HG03520 (cell line): Measurements from ENCODE around the gene COL26A1.
"Not testable (repeated sequence)": the region's sequence is repeated elsewhere in the genome, so short reads cannot be mapped to it uniquely, and the experiment has no call there.

Experiments used
- ATAC-seq: cut with Tn5 transposase; IDR thresholded peaks from one replicate; pipeline ENCODE4 v1.9.1; 2021; ENCODE audit warnings: mild to moderate bottlenecking, moderate library complexity; ENCODE audit not compliant: unreplicated experiment

The COL26A1 gene

DNA sequence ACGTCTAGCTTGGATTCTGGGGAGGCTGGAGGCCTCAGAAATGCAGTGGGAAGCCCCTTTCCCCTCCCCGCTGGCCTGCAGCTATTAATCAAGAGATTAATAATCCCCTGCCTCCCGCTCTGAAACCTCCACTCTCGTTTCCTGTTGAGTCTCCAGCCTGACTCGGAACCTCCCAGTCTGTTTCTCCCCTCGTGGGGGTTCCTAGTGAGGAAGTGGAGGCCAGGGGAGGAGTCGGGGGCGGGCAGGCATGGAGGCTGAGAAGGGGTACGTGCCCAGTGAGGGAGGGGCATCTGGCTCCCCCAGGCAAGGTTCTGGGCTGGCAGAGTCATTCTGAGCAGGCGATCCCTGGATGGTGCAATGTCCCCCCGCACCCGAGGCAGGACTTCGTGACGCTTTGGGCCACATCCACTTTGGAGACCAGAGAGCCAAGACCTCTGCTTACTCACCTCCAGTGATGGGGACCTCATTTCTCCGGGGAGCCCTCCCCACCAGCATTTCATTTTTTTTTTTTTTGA lies 73.6 kb downstream of the COL26A1 start:
- ATAC-seq = no peak

DNA sequence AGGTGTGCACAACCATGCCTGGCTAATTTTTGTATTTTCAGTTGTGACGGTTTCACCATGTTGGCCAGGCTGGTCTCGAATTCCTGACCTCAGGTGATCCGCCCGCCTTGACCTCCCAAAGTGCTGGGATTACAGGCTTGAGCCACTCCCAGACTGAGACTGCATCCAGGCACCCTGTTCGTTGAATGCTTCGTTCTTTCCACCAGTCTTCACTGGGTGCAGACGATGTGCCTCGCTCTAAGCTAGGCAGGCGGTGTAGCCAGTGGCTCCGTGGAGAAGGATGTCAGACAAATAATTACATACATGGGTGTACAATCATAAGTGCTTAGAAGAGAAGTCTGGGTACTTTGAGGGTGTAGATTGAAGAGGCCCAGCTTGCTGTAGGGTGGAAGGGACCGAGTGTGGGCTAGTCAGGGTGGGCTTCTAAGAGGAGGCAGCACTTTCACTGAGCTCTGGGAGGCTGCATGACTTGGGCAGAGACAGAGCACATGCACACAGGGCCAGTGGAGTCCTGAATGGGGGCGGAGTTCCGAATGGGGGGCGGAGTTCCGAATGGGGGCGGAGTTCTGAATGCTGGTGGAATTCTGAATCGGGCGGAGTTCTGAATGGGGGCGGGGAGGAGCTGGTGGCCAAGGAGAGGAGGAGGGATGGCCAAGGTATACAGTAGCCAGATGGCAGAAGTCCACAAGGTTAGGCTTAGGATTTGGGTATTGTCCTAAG lies 74.3 kb downstream of the COL26A1 start:
- no peak for ATAC-seq

DNA sequence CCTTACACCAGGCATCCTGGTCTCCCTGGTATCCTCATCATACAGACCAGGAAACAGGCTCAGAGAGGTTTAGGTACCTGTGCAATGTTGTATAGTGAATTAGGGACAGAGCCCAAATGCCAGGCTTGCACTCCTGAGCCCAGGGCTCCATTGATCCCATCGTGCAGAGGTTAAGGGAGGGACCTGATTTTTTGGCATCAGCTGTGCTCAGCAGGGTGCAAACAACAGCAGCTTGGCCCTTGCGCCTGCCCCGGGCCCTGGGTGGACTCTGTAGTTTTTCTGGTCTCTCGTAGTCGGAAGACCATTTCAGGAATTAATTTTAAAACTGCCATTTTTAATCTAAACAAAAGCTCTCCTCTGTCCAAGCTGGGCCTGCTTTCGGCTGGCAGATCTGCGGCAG lies 79.2 kb downstream of the COL26A1 start:
- ATAC-seq = no peak

DNA sequence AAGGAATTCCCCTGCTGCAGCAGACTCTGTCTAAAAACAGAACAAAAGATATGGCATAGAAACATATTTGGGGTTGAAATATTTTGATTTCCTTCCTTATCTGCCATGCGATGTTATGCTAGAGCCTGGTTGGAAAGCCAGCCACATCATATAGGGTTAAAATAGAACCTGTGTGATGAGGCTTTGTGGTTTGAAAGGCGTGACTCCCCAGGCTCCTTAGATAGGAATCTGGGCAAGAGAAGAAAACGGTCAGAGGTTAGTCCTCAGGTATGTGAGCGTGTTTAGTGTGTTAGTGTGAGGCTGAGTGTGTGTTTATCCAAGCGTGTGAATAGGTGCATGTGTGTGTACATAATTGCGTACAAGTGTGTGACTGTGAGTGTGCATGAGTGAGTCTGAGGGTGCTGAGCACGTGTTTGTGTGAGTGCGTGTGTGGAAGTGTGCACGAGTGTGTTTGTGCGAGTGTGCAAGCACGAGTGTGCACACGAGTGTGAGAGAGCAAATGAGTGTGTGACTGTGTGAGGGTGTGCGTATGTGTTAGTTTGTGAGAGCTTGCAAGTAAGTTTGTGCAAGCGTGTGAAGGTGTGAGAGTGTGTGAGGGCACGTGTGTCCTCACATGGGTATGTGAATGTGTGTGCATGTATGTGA lies 79.9 kb downstream of the COL26A1 start:
- ATAC-seq = no peak

DNA sequence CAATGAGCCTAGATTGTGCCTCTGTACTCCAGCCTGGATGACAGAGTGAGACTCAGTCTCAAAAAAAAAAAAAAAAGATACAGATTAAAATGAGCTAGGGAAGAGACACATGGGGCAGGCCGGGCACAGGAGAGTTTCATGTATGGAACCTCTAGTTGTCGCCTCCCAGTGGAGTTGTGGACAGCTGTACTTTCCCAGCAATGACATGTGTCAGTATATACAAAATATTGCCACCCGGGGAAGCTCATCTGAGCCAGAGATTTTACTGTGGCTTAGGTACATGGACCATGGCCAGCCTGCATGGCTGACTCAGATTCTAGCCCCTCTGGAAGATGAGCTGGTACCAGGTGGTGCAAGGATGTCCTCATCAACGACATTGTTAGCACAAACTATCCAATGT lies 87.4 kb downstream of the COL26A1 start:
- no peak for ATAC-seq

DNA sequence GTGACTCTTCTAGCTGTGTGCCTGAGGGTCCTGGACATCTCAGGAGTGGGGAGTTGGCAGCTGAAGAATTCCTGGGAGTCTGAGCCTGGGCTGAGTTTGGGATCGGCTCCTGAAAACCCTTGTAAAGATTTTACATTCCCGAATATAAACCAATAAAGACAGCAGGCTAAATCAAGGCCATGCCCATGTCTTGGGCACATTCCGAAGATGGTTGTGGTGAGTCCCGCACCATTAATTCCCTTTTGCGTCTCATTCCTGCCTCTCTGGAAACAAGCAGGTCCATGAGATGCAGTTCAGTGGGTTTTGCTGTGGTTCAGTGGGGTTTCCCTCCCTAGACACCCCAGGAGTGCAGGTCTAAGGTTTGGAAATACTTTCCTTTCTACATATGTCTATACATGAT lies 90.9 kb downstream of the COL26A1 start:
- no peak for ATAC-seq

DNA sequence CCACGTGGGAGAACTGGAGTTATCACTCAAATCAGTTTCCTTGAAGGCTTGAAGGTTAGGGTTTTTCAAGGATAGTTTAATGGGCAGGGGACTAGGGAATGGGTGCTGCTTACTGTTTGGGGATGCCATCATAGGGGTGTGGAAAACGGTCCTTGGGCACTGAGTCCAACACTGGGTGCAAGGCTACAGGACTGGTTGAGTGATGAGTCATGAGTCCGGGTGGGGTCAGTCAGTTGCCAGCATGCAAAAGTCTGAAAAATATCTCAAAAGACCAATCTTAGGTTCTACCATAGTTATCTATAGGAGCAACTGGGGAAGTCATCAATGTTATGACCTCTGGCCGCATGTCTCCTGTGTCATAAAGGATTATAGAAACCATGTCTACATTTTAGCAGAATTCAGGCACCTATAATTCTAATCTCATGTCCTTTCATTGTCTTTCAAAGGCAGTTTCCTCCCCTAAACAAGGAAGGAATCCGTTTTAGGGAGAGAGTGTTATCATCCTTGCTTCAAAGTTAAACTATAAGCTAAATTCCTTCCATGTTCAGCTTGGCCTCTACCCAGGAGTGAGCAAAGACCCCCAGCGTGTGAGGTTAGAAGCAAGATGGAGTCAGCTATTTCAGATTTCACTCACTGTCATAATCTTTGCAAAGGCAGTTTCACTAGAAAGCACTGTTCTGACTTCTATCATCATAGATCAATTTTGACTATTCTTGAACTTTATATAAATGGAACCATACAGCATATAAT lies 94.5 kb downstream of the COL26A1 start:
- no peak for ATAC-seq

DNA sequence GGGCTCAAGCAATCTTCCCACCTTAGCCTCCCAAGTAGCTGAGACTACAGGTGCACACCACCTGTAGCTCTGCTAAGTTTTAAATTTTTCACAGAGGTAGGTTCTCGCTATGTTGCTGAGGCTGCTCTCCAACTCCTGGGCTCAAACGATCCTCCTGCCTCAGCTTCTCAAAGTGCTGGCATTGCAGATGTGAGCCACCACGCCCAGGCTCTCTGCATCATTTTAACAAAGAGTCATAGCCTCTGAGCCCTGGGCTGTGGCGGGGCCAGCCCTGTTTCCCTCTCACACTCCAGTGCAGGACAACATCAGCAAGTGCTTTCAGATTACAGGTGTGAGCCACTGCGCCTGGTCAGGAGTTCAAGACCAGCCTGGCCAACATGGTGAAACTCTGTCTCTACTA lies 102.5 kb downstream of the COL26A1 start:
- no peak for ATAC-seq

DNA sequence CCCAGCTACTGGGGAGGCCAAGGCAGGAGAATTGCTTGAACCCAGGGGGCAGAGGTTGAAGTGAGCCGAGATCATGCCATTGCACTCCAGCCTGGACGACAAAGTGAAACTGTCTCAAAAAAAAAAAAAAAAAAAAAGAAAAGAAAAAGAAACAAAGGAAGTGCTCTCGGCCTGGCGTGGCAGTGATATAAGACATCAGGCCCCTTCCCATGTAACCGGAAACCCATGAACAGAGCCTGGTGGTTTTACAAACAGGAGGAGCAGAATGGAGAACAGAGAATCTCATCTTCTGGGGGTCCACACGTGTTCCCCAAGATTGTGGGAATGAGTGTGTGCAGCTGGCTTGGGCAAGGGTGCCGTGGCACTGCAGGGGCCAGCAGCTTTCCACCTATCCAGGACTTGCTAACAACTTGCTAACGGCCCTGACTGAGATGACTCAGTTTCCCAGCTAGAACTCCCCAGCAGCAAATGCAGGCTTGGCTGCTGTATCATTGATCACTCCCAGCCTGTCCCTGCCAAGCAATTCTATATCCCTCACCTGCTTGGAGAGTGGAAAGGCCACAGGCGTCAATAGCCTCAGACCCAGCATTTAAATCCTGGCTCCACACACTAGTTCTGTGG lies 103.0 kb downstream of the COL26A1 start:
- ATAC-seq = no peak

DNA sequence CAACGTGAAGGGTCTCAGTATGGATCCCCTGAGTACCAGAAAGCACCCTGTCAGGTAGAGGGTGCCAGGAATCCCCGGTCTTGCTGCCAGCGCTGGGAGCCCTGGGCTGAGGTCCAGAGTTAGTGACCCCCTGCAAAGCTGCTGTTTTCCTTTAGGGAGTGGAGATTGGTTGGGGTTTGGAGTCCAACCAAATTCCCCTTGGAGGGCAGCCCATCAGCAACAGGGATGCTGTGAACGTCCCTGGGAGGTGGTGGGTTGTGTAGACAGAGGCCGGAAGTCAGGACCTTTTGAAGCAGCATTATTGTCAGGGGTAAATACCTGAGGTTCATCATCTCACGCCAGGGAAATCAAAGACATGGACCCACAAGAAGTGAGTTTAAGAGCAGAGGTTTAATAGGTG lies 104.2 kb downstream of the COL26A1 start:
- ATAC-seq = no peak

DNA sequence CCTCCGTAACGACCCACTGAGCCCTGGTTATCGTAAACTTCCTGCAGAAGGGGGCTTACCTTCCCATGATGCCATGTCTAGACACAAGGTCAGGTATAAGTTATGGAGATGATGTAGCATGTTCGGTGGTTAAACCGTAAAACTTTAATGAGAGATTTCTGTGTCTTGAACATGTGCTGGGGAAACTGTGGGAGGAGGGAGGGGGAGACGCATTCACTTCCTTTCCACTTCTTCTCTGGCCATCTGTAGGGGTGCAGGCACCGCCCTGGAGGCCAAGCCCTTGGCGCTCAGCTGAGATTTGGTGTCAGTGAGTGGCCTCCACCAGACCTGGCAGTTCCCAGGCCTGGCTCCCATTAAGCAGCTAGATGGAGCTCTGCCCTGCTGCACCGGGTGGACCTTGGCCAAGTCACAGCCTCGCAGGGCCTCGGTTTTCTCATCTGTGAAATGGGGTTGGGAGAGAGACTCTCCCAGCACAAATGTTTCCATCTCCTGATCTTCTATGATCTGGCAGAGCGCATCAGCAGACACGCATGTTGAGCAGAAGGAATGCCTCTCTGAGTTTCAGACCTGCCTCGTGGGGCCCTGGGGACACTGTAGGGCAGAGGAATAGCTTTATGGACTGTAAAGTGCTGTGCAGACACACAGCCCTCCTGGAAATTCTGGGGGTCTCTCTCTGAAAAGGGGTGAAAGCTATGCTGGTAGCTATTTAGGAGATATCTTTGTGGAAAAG lies 106.0 kb downstream of the COL26A1 start:
- no peak for ATAC-seq

DNA sequence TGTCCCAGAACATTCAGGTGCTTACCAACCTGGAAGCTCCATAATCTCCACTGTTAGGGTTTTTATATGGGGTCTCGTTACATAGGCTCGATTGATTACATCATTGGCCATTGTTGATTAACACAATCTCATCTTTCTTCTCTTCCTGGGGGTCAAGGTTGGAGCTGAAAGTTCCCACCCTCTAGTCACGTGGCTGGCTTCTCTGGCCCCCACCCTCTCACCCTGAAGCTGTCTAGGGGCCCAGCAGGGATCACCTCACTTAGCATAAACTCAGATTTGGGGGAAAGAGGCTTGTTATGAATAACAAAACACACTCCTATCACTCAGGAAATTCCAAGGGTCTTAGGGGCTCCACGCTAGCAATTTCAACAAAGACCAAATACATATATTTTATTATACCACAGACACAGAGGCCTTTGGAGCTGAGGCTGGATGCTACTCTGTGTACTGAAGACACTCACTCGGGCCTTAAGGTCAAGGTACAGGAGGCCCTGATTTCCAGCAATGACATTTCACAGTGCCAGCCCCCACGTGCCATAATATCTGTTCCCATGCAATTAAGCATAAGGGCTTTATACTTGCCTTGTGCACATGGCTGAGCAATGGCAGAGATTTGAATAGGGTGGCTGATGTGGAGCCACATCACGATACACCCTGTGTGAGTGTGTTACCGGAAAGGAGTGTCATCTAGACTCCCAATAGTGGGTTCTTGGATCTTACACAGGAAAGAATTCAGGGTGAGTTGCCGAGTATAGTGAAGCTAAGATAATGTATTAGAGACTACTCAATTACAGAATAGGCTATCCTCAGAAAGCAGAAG lies 108.2 kb downstream of the COL26A1 start:
- ATAC-seq = no peak

DNA sequence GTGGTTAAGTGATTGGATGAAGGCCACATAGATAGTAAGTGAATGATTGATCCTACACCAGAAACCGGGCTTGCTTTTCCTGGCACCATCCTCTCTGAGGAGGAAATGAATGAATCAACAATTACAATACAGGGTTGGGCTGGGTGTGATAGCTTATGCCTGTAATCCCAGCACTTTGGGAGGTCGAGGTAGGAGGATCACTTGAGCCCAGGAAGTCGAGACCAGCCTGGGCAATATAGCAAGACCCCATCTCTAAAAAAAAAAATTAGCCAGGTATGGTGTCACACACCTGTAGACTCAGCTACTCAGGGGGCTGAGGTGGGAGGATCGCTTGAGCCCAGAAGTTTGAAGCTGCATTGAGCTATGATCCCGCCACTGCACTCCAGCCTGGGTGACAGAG lies 111.5 kb downstream of the COL26A1 start:
- ATAC-seq = no peak

DNA sequence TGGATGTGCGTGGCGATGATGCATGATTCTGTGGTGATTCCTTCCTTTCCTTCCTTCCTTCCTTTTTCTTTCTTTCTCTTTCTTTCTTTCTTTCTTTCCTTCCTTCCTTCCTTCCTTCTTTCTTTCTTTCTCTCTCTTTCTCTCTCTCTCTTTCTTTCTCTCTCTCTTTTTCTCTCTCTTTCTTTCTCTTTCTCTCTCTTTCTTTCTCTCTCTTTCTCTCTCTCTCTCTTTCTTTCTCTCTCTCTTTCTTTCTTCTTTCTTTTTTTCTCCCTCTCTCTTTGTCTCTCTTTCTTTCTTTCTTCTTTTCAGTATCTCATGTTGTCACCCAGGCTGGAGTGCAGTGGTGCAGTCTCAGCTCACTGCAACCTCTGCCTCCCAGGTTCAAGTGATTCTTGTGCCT lies 113.0 kb downstream of the COL26A1 start:
- ATAC-seq = not testable (repeated sequence)

DNA sequence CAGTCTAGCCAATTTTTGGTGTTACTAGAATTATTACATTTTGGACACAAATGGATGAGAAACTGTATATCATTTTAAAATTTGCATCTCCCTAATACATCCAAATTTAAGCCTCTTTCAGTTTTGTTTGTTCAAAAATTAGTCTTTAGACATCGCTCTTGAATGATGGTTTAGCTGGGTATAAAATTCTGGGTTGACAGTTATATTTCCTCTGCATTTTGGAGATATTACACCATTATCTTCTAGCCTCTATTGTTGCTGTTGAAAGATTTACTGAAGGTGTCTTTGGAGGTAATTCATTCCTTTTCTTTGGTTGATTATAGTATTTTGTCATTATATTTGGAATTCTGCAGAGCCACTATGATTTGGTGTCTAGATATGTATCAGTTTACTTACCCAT lies 116.5 kb downstream of the COL26A1 start:
- no peak for ATAC-seq

DNA sequence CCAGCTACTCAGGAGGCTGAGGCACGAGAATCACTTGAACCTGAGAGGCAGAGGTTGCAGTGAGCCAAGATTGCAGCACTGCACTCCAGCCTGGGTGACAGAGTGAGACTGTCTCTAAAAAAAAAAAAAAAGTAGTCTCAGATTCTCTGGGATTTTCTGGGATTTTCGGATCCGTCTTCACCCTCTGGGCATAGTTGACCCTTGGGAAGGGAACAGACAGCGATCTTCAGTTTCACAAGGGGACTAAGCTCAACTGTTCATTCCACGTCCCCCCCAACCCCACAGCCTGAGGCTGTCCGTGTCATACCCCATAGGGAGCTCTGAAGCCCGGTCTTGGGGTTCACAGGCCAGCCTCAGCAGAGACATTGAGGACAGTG lies 123.4 kb downstream of the COL26A1 start:
- not testable (repeated sequence) for ATAC-seq

DNA sequence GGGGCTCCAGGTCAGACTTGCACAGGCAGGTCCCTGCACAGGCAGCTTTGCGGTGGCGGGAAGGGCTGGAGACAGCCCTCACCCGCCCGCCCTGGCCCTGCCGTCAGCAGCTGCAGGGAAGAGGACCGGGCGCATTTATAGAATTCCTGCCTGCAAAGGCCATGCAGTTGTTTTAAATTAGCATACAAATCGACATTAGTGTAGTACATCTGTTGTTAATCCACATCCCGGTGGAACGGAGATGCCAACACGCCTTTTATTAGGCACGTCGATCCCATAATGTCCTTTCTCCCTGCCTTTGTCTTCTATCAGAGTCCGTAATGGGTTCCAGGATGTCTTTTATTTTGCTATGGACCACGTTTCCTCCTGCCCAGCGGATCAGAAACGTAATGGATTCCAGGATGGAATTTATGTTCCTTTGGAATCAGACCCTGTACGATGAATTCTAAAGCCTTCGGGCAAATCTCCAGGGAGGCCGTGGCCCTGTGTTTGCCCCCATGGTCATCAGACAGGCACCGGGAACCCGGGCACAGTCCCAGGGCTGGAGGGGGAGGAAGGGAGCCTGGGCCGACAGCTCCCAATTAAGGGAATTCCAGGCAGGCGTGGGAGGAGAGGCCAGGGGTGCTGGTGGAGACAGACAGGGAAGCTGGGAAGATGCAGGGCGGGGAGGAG lies 123.9 kb downstream of the COL26A1 start:
- ATAC-seq = no peak

DNA sequence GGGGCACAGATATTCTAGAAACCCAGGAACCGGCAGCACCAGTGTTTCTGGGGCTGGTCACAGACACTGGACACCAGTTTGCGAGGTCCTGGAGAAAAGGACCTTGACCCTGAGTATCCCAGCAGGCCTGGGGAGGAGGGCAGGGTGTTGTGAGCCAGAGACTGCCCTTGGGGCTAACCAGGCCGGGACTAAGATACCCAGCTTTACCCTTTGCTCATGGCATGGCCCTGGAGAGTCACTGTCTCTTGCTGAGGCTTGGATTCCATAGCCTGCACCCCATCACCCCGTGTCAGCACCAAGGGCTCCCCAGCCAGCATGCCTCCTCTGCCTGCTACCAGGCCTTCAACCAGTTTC lies 124.4 kb downstream of the COL26A1 start:
- ATAC-seq = no peak

DNA sequence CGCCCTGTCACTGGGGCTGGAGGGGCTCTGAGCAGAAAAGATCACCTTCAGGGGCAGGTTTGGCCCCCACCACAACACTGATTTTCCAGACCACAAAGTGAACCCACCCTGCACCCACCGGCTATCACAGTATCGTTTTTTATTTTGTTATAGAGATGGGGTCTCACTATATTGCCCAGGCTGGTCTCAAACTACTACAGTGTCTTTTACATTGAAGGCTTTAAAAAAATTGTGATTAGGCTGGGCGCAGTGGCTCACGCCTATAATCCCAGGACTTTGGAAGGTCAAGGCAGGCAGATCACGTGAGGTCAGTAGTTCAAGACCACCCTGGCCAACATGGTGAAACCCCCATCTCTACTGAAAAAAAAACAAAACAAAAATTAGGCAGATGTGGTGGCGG lies 125.1 kb downstream of the COL26A1 start:
- no peak for ATAC-seq
